ENCODE results near the gene ANKRD45.
"Not testable (repeated sequence)": the region's sequence is repeated elsewhere in the genome, so short reads cannot be mapped to it uniquely, and the experiment has no call there.

The ANKRD45 gene

GRCh38 chr1:173642450-173643139 lies 27.1 kb downstream of the ANKRD45 start:
- not testable (repeated sequence) for DNase-seq (ENCODE audit: low spot score)

GRCh38 chr1:173639102-173639501 lies 30.5 kb downstream of the ANKRD45 start:
- DNase-seq (ENCODE audit: low spot score): no peak

- no peak for DNase-seq (ENCODE audit: low spot score)
These were observed 31.3 kb downstream of the ANKRD45 start for GRCh38 chr1:173638043-173639021.

GRCh38 chr1:173637236-173638042 lies 32.2 kb downstream of the ANKRD45 start:
- DNase-seq (ENCODE audit: low spot score): not testable (repeated sequence)

GRCh38 chr1:173635116-173635515 lies 34.5 kb downstream of the ANKRD45 start, which contains the start of gene TEX50:
Gene TEX50 (plus strand): TSS chr1:173635338. CDS start chr1:173635522, 184 bp downstream.
- no peak for DNase-seq (ENCODE audit: low spot score)

- DNase-seq (ENCODE audit: low spot score): no peak
These were observed 40.8 kb downstream of the ANKRD45 start for GRCh38 chr1:173628888-173629287.

GRCh38 chr1:173627269-173627668 lies 42.4 kb downstream of the ANKRD45 start:
- DNase-seq (ENCODE audit: low spot score): no peak

- DNase-seq (ENCODE audit: low spot score): no peak
These were observed 52.8 kb downstream of the ANKRD45 start for GRCh38 chr1:173616859-173617258.

GRCh38 chr1:173613086-173613485 lies 56.6 kb downstream of the ANKRD45 start:
- not testable (repeated sequence) for DNase-seq (ENCODE audit: low spot score)

- DNase-seq (ENCODE audit: low spot score): no peak
These were observed 61.0 kb downstream of the ANKRD45 start for GRCh38 chr1:173608503-173609216.

GRCh38 chr1:173603056-173603591 lies 66.5 kb downstream of the ANKRD45 start, which contains the start of gene SLC9C2:
Gene SLC9C2 (minus strand): TSS chr1:173603072. CDS start chr1:173601776, 1,296 bp downstream.
- no peak for DNase-seq (ENCODE audit: low spot score)

- DNase-seq (ENCODE audit: low spot score): no peak
These were observed 68.1 kb downstream of the ANKRD45 start for GRCh38 chr1:173601588-173601987.

GRCh38 chr1:173596097-173596825 lies 73.4 kb downstream of the ANKRD45 start:
- DNase-seq (ENCODE audit: low spot score): no peak

- not testable (repeated sequence) for DNase-seq (ENCODE audit: low spot score)
These were observed 78.5 kb downstream of the ANKRD45 start for GRCh38 chr1:173591138-173591537.

- DNase-seq (ENCODE audit: low spot score): no peak
These were observed 79.1 kb downstream of the ANKRD45 start for GRCh38 chr1:173590557-173590956.

- DNase-seq (ENCODE audit: low spot score): no peak
These were observed 88.1 kb downstream of the ANKRD45 start for GRCh38 chr1:173581383-173582079.

GRCh38 chr1:173580658-173581057 lies 89.0 kb downstream of the ANKRD45 start:
- DNase-seq (ENCODE audit: low spot score): no peak

- no peak for DNase-seq (ENCODE audit: low spot score)
These were observed 89.6 kb downstream of the ANKRD45 start for GRCh38 chr1:173580071-173580470.

GRCh38 chr1:173573596-173573995 lies 96.1 kb downstream of the ANKRD45 start:
- DNase-seq (ENCODE audit: low spot score): no peak
